KMS-11 (cell line): ENCODE data around the gene FAM50A.

Experiments used
- H2AFZ ChIP-seq: fragments of 200-600 bp; sonication (generic); 2 replicates; pipeline ENCODE4 v1.6.1; 2016; ENCODE audit warnings: antibody characterized with exemption, mixed run types, low read depth
- H3K27ac ChIP-seq: fragments of 200-600 bp; sonication (generic); 2 replicates; pipeline ENCODE4 v1.6.1; 2016; ENCODE audit warnings: mild to moderate bottlenecking, mixed run types
- H3K27me3 ChIP-seq: fragments of 200-600 bp; sonication (generic); 2 replicates; pipeline ENCODE4 v1.6.1; 2017; ENCODE audit warnings: mild to moderate bottlenecking, low read depth, mixed run types, moderate library complexity; ENCODE audit not compliant: insufficient read depth
- H3K36me3 ChIP-seq: fragments of 200-600 bp; sonication (generic); 2 replicates; pipeline ENCODE4 v1.6.1; 2017; ENCODE audit warnings: mild to moderate bottlenecking, mixed run types; ENCODE audit not compliant: insufficient read depth
- H3K4me1 ChIP-seq: fragments of 200-600 bp; sonication (generic); 2 replicates; pipeline ENCODE4 v1.6.1; 2016; ENCODE audit warnings: mild to moderate bottlenecking, low read depth, mixed run types; ENCODE audit not compliant: poor library complexity, severe bottlenecking
- H3K4me2 ChIP-seq: fragments of 200-600 bp; sonication (generic); 2 replicates; pipeline ENCODE4 v1.7.0; 2016; ENCODE audit warnings: mild to moderate bottlenecking, mixed run types
- H3K4me3 ChIP-seq: fragments of 200-600 bp; sonication (generic); IDR thresholded peaks from 2 replicates; pipeline ENCODE4 v1.6.1; 2017; ENCODE audit warnings: low read depth, low read length, mixed read lengths; ENCODE audit not compliant: insufficient read depth
- H3K79me2 ChIP-seq: fragments of 200-600 bp; sonication (generic); 2 replicates; pipeline ENCODE4 v1.6.1; 2016; ENCODE audit warnings: low read depth, mixed run types; ENCODE audit not compliant: insufficient read depth
- H3K9ac ChIP-seq: fragments of 200-600 bp; sonication (generic); 2 replicates; pipeline ENCODE4 v1.6.1; 2016; ENCODE audit warnings: mild to moderate bottlenecking, mixed run types
- H4K20me1 ChIP-seq: fragments of 200-600 bp; sonication (generic); 2 replicates; pipeline ENCODE4 v1.6.1; 2016; ENCODE audit warnings: mild to moderate bottlenecking, mixed run types; ENCODE audit not compliant: insufficient read depth
- CTCF ChIP-seq: fragments of 200-600 bp; sonication (generic); conservative IDR thresholded peaks from 2 replicates; pipeline ENCODE4 v1.6.1; 2017; ENCODE audit warnings: low read depth, mild to moderate bottlenecking, antibody characterized with exemption, low read length, moderate library complexity, mixed read lengths

FAM50A gene

DNA sequence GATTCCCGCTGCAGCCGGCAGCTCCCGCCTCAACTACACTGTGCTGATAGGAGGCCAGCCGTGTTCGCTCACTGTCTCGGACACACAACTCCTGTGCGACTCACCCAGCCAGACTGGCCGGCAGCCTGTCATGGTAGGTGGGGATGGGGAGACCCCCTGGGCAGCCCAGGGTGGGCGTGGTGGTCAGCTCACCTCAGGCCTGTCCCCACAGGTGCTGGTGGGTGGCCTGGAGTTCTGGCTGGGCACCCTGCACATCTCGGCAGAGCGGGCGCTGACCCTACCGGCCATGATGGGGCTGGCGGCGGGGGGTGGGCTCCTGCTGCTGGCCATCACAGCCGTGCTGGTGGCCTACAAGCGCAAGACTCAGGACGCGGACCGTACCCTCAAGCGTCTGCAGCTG, 23.6 kb downstream of the FAM50A start:
- H3K27me3 ChIP-seq = no peaks in the 10 kb centered on the region
- no peaks in the 10 kb centered on the region for H4K20me1 ChIP-seq

DNA sequence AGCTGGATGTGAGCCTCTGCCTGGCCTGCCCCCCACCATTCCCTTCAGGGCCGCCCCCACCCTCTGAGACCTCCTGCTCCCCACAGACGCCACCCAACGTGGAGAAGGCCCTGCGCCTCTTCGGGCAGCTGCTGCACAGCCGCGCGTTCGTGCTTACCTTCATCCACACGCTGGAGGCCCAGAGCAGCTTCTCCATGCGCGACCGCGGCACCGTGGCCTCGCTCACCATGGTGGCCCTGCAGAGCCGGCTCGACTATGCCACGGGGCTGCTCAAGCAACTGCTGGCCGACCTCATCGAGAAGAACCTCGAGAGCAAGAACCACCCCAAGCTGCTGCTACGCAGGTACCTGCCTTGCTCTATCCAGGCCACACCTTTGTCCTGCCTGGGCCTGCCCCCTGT, 24.3 kb downstream of the FAM50A start:
- Histone ChIP-seq H4K20me1 (no peaks in the 10 kb centered on the region), H3K4me2 (no peak overlapping the region), H3K4me1 (no peaks in the 10 kb centered on the region), H3K79me2 (no peaks in the 10 kb centered on the region), H2AFZ (no peak overlapping the region), H3K9ac (no peak overlapping the region), H3K4me3 (no peak overlapping the region), H3K36me3 (no peaks in the 10 kb centered on the region), H3K27me3 (no peaks in the 10 kb centered on the region), H3K27ac (no peak overlapping the region)
- no peak for TF ChIP-seq CTCF

More for the DNA sequence above, 23.6 kb downstream of the FAM50A start:
- no peak for TF ChIP-seq CTCF
- Histone ChIP-seq H2AFZ (no peak overlapping the region), H3K9ac (no peak overlapping the region), H3K4me2 (no peak overlapping the region), H3K36me3 (no peaks in the 10 kb centered on the region), H3K79me2 (no peaks in the 10 kb centered on the region), H3K4me1 (no peaks in the 10 kb centered on the region), H3K27ac (no peak overlapping the region), H3K4me3 (no peak overlapping the region)

DNA sequence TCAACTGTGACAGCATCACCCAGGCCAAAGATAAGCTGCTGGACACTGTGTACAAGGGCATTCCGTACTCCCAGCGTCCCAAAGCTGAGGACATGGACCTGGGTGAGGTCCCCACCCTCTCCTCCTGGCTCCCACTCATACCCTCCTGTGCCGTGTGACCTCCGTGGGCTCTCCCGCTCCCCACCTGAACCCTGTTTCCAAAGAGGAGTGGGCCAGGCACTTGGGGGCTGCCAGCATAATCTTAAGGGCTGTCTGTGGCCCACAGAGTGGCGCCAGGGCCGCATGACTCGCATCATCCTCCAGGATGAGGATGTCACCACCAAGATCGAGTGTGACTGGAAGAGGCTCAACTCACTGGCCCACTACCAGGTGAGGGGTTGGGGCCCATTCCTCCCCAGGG, 25.2 kb downstream of the FAM50A start:
- TF ChIP-seq CTCF = no peak
- Histone ChIP-seq H3K27ac (no peak overlapping the region), H3K4me3 (no peak overlapping the region), H3K36me3 (no peaks in the 10 kb centered on the region), H4K20me1 (no peaks in the 10 kb centered on the region), H3K4me1 (no peaks in the 10 kb centered on the region), H3K4me2 (no peak overlapping the region), H3K79me2 (no peaks in the 10 kb centered on the region), H3K27me3 (no peaks in the 10 kb centered on the region), H2AFZ (no peak overlapping the region), H3K9ac (no peak overlapping the region)

DNA sequence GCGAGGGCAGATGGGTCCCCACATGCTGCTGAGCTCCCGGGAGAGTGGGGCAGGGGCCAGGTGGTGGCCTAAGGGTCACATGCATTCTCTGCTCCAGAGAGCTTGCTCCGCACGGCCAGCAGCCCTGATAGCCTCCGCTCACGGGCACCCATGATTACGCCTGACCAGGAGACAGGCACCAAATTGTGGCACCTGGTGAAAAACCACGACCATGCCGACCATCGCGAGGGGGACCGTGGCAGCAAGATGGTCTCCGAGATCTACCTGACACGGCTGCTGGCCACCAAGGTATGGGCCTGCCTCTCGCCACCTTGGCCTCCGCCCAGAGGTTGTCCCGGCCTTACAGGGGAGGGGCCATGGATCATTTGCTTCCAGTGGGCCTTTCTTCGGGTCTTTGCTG, 25.9 kb downstream of the FAM50A start:
- no peak for TF ChIP-seq CTCF
- Histone ChIP-seq H4K20me1 (no peaks in the 10 kb centered on the region), H3K79me2 (no peaks in the 10 kb centered on the region), H3K27ac (no peak overlapping the region), H2AFZ (no peak overlapping the region), H3K36me3 (no peaks in the 10 kb centered on the region), H3K4me2 (no peak overlapping the region), H3K9ac (no peak overlapping the region), H3K27me3 (no peaks in the 10 kb centered on the region), H3K4me3 (no peak overlapping the region), H3K4me1 (no peaks in the 10 kb centered on the region)

DNA sequence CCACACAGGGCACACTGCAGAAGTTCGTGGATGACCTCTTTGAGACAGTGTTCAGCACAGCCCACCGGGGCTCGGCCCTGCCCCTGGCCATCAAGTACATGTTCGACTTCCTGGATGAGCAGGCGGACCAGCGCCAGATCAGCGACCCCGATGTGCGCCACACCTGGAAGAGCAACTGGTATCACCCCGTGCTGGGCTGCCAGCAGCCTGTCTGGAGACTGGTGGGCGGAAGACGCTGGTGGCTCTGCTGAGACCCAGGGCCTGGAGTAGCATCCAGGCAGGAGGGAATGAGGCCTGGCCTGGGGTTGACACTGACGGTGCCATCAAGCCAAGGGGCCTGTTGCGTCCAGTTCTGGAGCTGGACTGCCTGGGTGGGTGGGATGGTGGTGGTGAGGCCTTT, 26.5 kb downstream of the FAM50A start:
- Histone ChIP-seq H2AFZ (no peak overlapping the region), H3K9ac (no peak overlapping the region), H3K4me1 (no peaks in the 10 kb centered on the region), H3K27ac (no peak overlapping the region), H3K36me3 (no peaks in the 10 kb centered on the region), H3K79me2 (no peaks in the 10 kb centered on the region), H3K4me3 (no peak overlapping the region), H4K20me1 (no peaks in the 10 kb centered on the region), H3K27me3 (no peaks in the 10 kb centered on the region), H3K4me2 (no peak overlapping the region)
- TF ChIP-seq CTCF = no peak
